PC-3 (cell line): ENCODE results near the gene NKPD1.

Experiments used
- EZH2 ChIP-seq: fragments of 300-600 bp; sonication (generic); IDR thresholded peaks from one replicate; pipeline ENCODE4 v1.6.1; 2017; ENCODE audit warnings: antibody characterized with exemption, mild to moderate bottlenecking, low read length; ENCODE audit not compliant: unreplicated experiment
- TF ChIP-seq, protein P1 (sequence below): fragments of 300-600 bp; sonication (generic); conservative IDR thresholded peaks from 2 replicates; pipeline ENCODE4 v1.5.1; 2017; ENCODE audit warnings: antibody characterized with exemption, low read depth, mild to moderate bottlenecking, low read length

DNA sequence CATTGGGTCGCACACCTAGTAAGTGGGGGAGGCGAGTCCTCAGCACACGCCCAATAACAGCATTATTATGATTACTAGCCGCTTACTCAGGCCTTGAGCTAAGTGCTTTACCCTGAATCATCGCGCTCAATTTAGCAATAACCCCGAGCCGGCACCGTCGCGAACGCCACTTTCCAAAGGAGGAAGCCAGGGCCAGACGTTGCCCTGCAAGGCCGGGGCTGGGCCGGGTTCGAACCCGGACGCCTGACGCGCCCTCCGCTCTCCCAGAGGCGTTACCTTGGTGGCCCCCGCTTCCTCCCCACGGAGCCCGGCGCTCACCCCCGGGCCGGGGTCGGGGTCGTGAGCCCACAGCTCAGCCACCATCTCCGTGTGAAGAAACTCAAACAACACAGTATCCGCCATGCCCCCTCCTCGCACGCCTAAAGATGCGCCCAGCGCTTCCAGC is 17.1 kb upstream of the NKPD1 start, which contains the start of gene TRAPPC6A:
- TF ChIP-seq, protein P1, sequence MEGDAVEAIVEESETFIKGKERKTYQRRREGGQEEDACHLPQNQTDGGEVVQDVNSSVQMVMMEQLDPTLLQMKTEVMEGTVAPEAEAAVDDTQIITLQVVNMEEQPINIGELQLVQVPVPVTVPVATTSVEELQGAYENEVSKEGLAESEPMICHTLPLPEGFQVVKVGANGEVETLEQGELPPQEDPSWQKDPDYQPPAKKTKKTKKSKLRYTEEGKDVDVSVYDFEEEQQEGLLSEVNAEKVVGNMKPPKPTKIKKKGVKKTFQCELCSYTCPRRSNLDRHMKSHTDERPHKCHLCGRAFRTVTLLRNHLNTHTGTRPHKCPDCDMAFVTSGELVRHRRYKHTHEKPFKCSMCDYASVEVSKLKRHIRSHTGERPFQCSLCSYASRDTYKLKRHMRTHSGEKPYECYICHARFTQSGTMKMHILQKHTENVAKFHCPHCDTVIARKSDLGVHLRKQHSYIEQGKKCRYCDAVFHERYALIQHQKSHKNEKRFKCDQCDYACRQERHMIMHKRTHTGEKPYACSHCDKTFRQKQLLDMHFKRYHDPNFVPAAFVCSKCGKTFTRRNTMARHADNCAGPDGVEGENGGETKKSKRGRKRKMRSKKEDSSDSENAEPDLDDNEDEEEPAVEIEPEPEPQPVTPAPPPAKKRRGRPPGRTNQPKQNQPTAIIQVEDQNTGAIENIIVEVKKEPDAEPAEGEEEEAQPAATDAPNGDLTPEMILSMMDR: no peak
- no peak for TF ChIP-seq EZH2
